Activated naive CD4-positive, alpha-beta T cell treated with anti-CD3 and anti-CD28 coated beads, Interleukin-2, amount 10 ng/mL, durations not matched to agents 5 hours and 36 hours (primary cell): ENCODE results near the gene HMGCL. TPM values are rescaled to one million over a fixed set of nuclear protein-coding genes. Genes with fewer than 3 reads are reported as not detected.

Source experiments
- total RNA-seq, 2 experiments: library from RNA; stranded (reverse); gene quantifications; one replicate each; pipeline ENCODE4 v1.2.3, GENCODE V29; 2021

The HMGCL gene
- total RNA-seq: 10 to 100 TPM; 30.0 to 31.5 TPM

GRCh38 chr1:23825076-23825761 is at the start of gene HMGCL:
Gene HMGCL (minus strand): TSS chr1:23825429. CDS start chr1:23825415, 14 bp downstream.

GRCh38 chr1:23867895-23868556 is 42.8 kb upstream of the HMGCL start, which contains the start of gene FUCA1:
Gene FUCA1 (minus strand): TSS chr1:23868290. CDS start chr1:23868286, 4 bp downstream.

GRCh38 chr1:23800400-23801337 is 24.6 kb downstream of the HMGCL start, which contains the start of gene GALE:
Gene GALE (minus strand): TSS chr1:23800754. CDS start chr1:23799007, 1,747 bp downstream.

GRCh38 chr1:23790696-23791515 is 34.3 kb downstream of the HMGCL start, which contains the start of gene LYPLA2:
Gene LYPLA2 (plus strand): TSS chr1:23791145. CDS start chr1:23792683, 1,538 bp downstream.

GRCh38 chr1:23777979-23778814 is 47.0 kb downstream of the HMGCL start, which contains the start of gene PITHD1:
Gene PITHD1 (plus strand): TSS chr1:23778418. CDS start chr1:23778516, 98 bp downstream.

Other genes with a start within 250 kb of the HMGCL start
- gene RPL11, start 133.6 kb downstream of the HMGCL start, total RNA-seq: 1,000 to 10,000 TPM; 1,629 to 1,768 TPM
- gene ELOA, start 82.0 kb downstream of the HMGCL start, total RNA-seq: 10 to 100 TPM; 26.8 to 29.0 TPM
- gene PITHD1, start 47.0 kb downstream of the HMGCL start, total RNA-seq: 10 to 100 TPM; 46.5 to 46.9 TPM
- gene LYPLA2, start 34.3 kb downstream of the HMGCL start, total RNA-seq: 10 to 100 TPM; 71.0 to 72.3 TPM
- 10 to 100 TPM; 13.6 to 18.7 TPM for gene GALE, start 24.7 kb downstream of the HMGCL start, total RNA-seq
- 1 to 10 TPM; 6.8 to 7.0 TPM for gene FUCA1, start 42.9 kb upstream of the HMGCL start, total RNA-seq
- gene CNR2, start 87.9 kb upstream of the HMGCL start, total RNA-seq: under 1 TPM; 0.28 to 0.29 TPM
- gene PNRC2, start 134.4 kb upstream of the HMGCL start, total RNA-seq: 100 to 1,000 TPM; 132 to 145 TPM
- gene SRSF10, start 154.9 kb upstream of the HMGCL start, total RNA-seq: 100 to 1,000 TPM; 186 to 190 TPM